GM19455 (cell line): Measurements from ENCODE around the gene KRT71.

Source experiments
- ATAC-seq: cut with Tn5 transposase; IDR thresholded peaks from one replicate; pipeline ENCODE4 v1.9.1; 2021; ENCODE audit not compliant: unreplicated experiment

Gene KRT71

DNA sequence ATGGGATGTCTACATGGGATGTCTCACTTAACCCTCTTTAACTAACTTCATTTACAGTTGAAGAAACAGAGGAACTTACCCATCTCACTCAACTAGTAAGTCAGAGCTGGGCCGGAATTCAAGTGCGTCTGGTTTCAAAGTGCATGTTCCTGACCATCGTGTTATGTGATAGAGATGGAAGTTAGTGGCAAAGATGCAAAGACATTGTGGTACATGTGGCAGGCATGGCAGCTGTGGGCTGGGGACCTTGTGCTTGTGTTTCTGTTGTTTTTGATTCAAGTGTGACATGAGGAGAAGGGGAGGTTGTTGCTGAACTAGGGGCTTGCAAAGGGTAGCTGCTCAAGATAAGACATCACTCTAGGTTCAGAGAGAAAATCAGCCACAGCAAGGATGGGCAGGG is 23.0 kb upstream of the KRT71 start:
- ATAC-seq = no peak

DNA sequence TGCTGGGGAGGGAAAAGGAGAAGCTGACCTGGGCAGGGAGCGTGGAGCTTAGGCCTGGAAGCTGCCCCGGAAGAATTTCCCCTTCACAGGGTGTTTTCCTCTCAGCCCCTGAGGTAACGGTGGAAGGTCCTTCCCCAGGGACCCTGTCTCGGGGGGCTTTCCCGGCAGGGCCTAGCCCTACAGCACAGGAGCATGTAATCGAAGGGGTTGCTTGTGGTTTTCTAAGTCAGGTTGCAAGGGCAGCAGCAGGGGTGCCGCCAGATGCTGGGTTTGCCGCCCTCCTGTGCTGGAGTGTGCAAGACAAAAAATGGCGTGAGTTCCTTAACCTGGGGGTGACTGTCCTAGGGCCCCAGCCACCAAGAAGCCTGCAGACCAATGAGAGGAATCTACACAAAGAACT is 22.3 kb upstream of the KRT71 start:
- ATAC-seq = no peak

DNA sequence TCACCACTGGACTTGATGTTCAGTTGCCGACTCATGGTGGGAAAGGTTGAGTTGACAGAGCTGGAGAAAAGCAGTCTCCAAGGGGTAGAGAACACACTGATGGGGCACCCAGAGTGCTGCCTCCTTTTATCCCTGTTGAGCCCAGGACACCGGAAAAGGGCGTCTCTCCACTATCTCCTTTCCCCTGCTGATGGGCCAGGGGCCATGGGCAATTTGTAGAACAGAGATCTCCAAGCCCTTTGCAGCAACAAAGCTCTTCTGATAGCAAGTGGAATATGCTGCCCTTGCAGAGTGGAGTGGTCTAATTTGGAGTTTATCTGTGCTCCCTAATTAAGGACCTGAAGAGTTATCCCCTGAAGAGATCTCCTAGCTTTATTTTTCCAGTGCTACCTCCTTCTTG is 20.8 kb upstream of the KRT71 start, which contains the start of gene KRT74:
Gene KRT74 (minus strand): TSS at position 101 of the 400 bp plus-strand sequence. CDS start 66 bp downstream, at position 35.
- ATAC-seq = no peak

DNA sequence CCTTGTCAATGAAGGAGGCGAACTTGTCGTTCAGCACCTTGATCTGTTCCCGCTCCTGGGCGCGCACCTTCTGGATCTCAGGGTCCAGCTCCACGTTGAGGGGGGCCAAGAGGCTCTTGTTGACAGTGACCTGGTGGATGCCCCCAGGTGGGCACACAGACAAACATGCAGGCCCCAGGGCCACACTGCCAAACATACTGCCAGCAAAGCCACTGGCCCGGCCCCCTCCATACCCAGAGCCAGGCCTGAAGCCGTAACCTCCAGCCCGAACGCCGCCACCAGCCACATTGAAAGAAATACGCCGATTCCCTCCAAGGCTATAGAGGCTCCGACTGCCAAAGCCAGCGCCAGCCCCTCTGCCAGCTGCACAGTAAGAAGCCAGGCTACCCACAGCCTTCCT is 20.4 kb upstream of the KRT71 start:
- ATAC-seq = no peak

DNA sequence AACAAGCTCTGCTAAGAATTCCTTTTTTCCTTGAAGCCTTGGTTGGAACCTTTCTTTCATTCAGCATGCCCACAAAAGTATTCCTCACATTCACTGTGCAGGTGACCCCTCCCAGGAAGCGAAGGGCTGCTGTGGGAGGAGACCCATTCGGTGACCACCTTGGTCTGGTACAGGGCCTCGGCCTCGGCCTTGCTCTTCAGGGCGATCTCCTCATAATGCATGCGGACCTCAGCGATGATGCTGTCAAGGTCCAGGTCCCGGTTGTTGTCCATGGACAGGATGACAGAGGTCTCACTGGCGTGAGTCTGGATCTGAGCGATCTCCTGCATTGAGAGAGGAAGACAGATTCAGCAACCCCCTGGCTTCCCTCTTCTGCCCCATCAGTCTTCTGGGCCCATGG is 17.6 kb upstream of the KRT71 start:
- no peak for ATAC-seq

DNA sequence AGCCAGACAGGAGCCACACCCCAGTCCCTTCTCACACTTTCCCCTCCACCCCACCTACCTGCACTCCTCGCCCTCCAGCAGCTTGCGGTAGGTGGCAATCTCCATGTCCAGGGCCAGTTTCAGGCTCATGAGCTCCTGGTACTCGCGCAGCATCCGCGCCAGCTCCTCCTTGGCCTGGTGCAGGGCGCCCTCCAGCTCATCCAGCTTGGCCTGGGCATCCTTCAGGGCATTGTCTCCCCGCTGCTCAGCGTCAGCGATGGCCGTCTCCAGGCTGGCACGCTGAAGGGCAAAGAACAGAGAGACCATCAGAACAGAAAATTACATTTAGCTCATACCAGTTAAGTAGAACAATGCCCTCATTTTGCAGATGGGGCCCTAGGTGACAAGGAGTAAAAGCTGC is 15.2 kb upstream of the KRT71 start:
- no peak for ATAC-seq

DNA sequence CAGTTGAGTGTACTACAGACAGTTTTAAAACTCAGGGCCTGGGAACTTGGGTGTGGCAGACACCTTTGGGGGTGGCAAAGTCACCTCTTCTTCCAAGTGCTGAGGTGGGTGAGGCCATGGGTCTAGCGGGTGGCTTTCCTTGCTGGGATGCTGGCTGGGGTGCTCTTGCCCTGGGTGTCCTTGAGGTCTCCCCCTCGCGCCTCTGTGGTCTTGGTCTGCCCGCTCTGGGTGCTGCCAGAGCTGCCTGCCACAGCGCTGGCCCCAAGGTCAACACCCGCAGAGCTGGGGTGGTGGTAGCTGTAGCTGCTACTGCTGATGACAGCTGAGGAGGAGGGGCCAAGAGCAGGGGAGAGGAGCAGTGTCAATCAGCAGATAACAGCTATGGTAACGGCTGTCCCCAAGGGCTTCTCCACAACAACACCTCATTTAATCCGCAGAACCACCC is 13.9 kb upstream of the KRT71 start:
- ATAC-seq = no peak

DNA sequence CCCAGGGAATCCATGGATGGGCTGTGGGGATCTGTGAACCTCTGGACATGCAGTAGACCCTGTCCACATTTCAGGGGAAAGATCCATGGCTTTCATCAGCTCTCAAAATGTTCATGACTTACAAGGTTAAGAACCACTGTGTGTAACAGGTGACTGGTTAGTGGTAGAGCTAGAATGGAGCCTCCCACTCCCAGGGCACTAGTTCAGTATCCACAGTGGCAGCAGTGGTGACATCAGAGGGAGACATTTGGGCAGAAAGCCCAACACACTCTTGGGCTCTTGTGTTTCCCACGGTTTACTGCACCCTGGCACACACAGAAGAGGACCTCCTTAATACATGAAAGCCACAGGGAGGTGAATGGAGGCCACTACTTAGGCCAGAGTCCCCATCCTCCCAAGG is 11.6 kb upstream of the KRT71 start:
- ATAC-seq = no peak

DNA sequence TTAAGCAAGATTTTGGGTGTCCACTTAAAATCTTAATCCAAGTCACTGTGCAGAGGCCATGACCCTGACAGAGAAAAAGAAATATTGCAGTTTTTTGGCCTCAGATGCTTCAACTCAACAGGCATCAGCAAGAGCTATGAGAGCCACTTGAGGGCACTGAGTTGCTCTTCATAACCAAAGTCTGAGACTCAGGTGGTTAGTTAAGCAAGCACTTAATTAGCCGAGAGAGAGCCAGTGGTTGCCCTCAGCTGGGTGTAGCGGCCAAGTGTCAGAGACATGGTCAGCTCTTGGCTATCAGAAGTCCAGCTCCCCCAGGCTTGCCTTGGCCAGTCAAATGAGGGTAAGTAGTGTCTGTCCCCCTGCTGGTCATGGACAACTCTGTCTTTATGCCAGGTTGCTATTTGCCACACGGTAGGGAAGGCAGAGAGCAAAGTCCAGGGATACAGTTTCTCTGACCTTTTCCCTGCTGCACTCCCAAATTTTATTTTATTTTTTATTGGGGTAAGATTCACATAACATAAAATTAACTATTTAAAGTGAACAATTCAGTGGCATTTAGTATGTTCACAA is 9.0 kb upstream of the KRT71 start:
- ATAC-seq = no peak

DNA sequence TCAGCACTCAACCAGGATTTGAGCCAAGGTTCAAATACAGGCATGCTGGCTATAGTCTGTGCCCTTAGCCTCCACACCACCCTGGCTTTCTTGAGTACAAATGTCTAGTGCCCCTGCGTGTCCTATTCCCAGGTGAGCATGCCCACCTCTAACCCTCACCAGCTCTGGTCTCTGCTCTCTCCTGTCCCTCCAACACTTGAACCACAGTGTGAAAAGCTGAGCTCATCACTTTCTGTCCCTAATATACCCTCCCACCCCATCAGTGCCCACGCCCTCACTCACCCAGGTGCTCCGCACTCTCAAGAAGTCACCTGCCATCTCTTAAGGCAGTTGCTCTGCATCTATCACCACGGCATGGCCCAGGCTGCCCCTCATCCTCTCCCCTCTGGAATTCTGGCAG is 7.0 kb upstream of the KRT71 start:
- no peak for ATAC-seq

DNA sequence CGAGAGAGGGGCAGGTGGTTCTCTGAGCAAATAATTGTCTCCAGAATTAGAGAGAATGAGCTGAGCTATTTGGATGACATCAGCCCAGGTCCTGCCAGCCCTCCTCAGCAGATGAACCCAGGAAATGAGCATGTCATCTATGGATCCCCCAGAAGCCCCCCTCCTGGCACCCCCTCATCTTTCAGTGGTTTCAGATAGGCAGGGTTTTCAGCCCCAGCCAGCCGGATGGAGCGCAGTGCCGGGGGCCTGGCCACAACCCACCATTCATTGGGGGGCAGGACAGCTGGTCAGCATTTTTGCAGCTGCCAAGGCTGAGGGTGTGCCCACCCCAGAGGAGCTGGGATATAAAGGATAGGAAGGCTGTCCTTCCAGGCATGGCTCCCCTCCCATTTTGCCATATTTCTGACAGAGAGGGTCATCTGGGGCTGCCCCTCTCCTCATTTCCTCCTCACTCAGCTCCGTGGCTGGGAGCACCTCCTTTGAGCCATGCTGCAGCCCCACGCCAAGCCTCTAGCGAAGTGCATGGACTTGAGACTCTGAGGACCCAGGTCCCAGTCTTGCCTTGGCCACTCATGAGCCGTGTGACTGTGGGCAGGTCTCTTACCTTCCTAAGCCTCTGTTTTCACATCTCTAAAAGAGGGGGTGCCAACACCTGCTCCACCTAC is 6.0 kb upstream of the KRT71 start:
- ATAC-seq = no peak

DNA sequence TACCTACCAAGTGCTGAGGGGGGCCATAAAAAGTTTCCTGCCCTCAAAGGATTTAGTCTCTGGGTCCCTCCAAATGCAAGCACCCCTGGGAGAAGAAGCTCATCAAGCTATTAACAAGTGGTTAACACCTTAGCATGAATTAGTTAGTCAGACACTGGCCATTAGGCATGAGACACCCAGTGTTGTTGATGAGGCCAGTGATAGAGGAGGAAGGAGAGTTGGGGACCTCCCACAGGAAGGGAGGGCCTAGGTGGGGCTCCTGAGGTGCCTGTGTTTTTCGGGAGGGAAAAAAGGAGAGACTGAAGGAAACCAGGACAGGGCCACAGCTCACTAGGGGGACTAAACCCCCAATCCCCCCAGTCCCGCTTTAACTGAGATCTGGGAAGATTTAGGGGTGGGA is 4.5 kb upstream of the KRT71 start:
- ATAC-seq = no peak

DNA sequence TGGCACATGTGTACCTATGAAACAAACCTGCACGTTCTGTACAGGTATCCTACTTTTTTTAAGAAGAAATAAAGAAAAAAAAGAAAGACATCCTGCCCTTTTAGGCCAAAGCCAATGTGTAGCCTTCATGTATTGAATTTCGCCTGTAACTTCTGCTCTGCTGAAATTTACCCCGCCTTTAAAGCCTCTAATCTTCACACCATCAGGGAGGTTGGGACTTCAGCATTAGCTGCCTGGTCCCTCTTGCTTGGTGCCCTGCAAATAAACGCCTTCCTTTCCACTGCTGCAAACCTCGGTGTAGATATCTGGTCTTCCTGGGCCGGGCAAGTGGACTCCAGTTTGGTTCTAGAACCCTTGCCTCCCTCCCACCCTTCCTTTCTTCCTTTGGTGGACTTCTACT is 2.6 kb upstream of the KRT71 start:
- no peak for ATAC-seq

DNA sequence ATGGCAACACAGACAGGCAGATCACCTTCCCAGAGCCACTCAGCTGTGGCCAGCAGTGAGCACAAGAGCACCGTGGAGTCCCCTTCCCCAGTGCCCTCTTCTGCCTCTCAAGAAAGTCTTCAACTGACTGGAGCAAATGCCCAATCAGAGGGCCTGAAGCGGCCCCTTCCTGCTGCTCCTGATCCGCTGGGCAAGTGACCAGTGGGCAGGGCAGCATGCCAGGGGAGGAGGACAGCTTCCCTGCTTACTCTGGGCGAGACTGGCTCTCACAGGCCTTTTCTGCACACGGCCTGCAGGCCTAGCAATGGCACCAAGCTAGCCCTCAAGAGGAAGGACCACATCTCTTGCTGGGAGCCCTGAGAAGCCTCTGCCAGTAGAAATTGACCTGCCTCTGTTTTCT is 890 bp downstream of the KRT71 start:
- no peak for ATAC-seq

DNA sequence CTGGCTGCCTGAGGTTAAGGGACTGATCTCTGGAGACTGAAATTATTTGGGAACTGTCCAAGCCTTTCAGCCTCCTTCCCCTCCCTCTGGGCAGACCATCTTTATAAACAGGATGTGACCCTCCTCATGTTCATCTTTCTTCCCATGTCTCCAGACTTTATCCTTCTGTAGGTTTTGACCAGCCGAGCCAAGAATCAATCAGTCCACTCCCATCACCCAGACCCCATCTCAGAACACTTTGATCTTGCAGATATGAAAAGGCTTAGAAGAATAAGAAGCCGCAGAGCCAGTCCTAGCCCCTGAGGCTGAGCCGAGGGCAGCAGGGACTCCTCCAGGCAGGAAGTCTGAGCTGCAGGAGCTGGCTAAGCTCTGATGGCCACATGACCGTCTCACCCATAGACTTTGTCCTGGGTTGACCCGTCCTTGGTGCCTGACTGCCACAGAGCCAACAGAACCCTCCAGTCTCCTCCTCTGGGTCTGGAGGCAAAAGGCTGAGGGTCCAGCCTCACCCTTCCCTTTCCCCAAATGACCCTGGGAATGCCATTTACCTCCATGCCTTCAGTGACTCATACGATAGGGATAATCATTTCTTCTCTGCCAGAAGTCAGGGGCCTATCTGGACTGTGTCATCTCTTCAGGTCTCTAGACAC is 1.6 kb downstream of the KRT71 start:
- no peak for ATAC-seq

DNA sequence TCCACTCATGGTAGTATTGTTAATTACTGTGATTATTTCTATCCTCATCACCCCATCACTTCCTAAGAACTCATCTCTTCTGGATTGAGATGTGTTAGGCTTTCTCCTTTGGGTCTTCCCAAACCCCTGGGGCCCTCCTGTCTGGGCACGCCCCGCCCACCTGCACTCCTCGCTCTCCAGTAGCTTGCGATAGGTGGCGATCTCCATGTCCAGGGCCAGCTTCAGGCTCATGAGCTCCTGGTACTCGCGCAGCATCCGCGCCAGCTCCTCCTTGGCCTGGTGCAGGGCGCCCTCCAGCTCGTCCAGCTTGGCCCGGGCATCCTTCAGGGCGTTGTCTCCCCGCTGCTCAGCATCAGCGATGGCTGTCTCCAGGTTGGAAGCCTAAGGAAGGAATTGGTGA is 6.8 kb downstream of the KRT71 start:
- no peak for ATAC-seq

DNA sequence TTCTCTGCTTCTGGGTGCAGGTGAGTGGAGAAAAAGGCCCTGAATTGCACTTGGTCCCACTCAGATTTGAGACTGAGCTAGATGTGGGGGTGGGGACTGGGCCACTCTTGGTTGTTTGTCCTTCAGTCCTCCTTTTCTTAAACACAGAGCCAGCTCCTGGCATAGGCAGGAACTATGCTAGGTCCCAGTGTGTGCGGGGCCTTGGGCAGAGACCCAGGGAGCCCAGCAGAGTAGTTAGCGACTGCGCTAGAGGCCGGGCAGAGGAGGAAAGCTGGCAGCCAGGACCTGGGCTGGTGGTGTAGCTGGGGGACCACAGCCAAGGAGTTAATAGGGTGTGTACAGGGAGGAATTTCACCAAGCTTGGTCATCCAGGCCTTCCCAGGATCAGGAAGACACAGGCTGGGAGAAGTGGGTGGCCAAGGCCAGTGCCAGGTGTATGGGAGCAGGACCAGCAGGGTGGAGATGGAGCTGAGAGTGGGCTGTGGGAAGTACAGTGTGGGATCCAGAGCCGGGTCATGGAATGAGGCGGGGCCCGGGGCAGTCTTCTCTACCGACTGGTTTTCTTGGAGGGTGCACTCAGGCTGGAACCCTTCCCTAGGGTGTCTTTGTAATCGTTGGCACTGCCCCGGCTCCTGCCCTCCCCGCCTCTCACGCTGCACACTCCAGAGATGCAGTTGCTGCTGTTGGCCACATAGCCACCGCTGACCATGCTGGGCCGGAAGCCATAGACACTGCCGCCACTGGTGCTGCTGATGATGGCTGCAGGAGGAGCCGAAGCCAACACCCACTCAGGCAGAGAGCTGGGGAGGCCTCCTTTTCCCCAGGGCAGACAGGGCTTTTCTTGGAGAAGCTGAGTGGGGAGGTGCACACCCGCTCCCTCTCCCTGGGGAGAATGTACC is 8.7 kb downstream of the KRT71 start:
- no peak for ATAC-seq

DNA sequence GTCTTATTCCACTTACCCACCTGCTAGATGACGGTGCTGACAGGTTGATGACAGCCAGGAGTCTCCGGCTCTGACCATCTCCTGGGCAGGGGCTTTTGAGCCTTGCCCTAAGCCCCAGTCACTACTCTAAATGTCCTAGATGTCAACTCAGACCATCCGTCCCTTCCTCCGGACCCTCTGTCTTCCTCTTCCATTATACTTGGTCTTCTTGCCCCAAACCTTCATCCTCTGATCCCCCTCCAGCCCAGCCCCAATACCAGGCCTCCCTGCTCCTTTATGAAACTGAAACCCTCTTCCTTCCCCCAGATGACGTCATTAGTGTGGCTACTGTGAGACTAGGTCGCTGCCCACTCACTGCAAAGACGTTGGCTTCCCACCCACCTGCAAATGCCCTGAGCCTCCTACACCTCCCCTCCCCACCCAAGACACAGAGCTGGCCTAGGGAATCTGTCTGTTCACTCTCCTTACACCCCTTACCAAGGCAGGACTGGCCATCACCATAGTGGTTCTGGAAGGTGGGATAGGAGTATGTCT is 10.1 kb downstream of the KRT71 start:
- no peak for ATAC-seq

DNA sequence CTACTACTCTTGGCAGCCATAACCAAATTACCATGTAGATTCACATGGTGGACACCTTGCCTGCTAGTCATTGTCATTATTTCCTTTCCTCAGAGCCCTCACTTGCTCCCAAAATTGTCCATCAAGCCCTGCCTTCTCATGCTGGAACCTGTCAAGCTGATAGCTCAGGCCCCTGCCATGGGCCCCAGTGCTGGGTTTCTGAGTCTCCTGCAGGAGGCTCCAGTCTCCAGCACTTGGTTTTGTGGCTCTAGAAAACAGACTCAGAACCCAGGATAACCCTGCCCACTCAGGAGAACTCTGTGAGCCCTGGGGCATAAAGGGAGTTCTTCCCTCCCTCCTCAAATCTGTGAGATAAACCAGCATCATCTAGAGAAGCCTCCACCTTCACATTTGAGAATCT is 10.8 kb downstream of the KRT71 start:
- no peak for ATAC-seq

DNA sequence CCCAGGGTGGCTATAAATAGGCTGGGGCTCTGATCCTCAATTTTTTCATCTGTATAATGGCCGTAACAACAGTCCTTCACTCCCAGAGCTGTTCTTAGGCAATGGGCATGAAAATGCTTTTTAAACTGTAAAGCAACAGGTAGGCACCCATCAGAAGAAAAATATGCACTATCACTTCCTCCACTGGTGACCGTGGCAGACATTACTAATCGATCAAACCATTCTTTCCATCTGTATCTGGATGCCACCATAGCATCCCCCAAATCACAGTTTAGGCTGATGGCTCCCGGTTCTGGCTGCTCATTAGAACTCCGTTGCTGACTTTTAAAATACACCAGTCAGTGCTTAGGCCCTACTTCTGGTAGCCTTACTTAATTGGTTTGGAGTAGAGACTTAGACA is 11.2 kb downstream of the KRT71 start:
- no peak for ATAC-seq

DNA sequence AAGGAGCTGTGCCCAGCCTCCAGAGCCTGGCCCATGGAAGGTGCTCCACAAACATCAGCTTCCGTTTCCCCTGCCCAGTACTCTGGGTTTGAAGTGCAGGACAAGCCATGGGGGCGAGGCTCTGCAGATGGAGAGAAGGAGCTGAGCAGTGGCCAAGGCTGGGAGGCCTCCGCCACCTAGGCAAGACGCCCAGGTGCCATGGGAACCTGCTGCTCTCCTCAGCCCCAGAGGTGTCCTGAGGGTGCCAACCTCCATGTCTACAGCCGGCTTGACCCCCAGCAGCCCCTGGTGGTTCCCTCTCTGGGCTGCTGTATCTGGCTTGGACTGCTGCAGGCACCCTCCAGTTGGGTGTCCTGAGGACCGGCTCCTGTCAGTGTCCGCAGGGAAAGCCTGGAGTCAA is 12.4 kb downstream of the KRT71 start:
- ATAC-seq = no peak
